GM12878 (cell line): ENCODE results near the gene ARHGAP30. TPM values are rescaled to one million over a fixed set of nuclear protein-coding genes. Genes with fewer than 3 reads are reported as not detected.
A peak's percentile ranks its signal among the peaks of the same experiment; 100 is the strongest.

Experiments used
- ATAC-seq: fragments of 200-7000 bp; cut with Tn5 transposase; 3 replicates; pipeline ENCODE4 v1.9.1; 2020; ENCODE audit warnings: mild to moderate bottlenecking, moderate library complexity
- BruUV-seq: library from RNA; stranded (reverse); fragments of 400-500 nt; replicated peaks from 2 replicates; lab custom pipeline; 2021; lab: Mats Ljungman, UMichigan
- CTCF ChIA-PET: fragments of 300-600 bp; sonication (Branson Sonifier 250); formaldehyde crosslinking; extraction: SDS; loops from one replicate; lab custom pipeline; 2021; ENCODE audit warnings: inconsistent platforms; lab: Yijun Ruan, JAX
- POLR2A ChIA-PET: fragments of 350-600 bp; formaldehyde crosslinking; extraction: SDS; loops from one replicate; lab custom pipeline; 2021; ENCODE audit warnings: inconsistent platforms; lab: Charles Lee
- RAD21 ChIA-PET: fragments of 300-600 bp; sonication (Branson Sonifier 250); formaldehyde crosslinking; loops from one replicate; lab custom pipeline; 2023; ENCODE audit warnings: antibody characterized with exemption; ENCODE audit not compliant: unreplicated experiment; lab: Charles Lee
- SMC1A ChIA-PET: fragments of 300-600 bp; sonication (Branson Sonifier 250); formaldehyde crosslinking; loops from one replicate; lab custom pipeline; 2023; ENCODE audit not compliant: unreplicated experiment, uncharacterized antibody; lab: Charles Lee
- DNase-seq: peaks from one replicate; pipeline ENCODE4 v3.0.0-alpha.2; 2011; ENCODE audit warnings: low read depth, low spot score
- FAIRE-seq: peaks from 3 replicates; lab custom pipeline; 2011; peaks lifted over from hg19 to GRCh38; lab: Jason Lieb, UNC
- H2AFZ ChIP-seq: 2 replicates; pipeline ENCODE4 v1.6.0; 2011; ENCODE audit warnings: low read depth, low read length, control low read depth; ENCODE audit not compliant: control insufficient read depth
- H3K27ac ChIP-seq: 2 replicates; pipeline ENCODE4 v1.5.1; 2011; ENCODE audit warnings: control low read depth; ENCODE audit not compliant: control insufficient read depth, insufficient read depth
- H3K27me3 ChIP-seq, 2 experiments: replicated peaks in 1 of 2; 2 replicates each; pipeline versions ENCODE4 v1.6.0 to v1.6.1; 2011; ENCODE audit warnings: low read length in 1 of 2; ENCODE audit not compliant: control insufficient read depth in 2 of 2, insufficient read depth in 2 of 2
- H3K36me3 ChIP-seq, 2 experiments: 2 replicates each; pipeline ENCODE4 v1.5.1; 2011; ENCODE audit warnings: low read length in 1 of 2; ENCODE audit not compliant: control insufficient read depth in 2 of 2, insufficient read depth in 2 of 2
- H3K4me1 ChIP-seq: 2 replicates; pipeline ENCODE4 v1.6.1; 2011; ENCODE audit warnings: mild to moderate bottlenecking, low read length, moderate library complexity, mixed read lengths; ENCODE audit not compliant: control insufficient read depth, insufficient read depth
- H3K4me2 ChIP-seq: 2 replicates; pipeline ENCODE4 v1.6.0; 2011; ENCODE audit warnings: control low read depth; ENCODE audit not compliant: control insufficient read depth, insufficient read depth
- H3K4me3 ChIP-seq: fragments of 200-600 bp; sonication (generic); 2 replicates; pipeline ENCODE4 v1.5.1; 2016
- H3K79me2 ChIP-seq: 2 replicates; pipeline ENCODE4 v1.6.0; 2011; ENCODE audit warnings: low read length; ENCODE audit not compliant: control insufficient read depth, insufficient read depth
- H3K9ac ChIP-seq: 2 replicates; pipeline ENCODE4 v1.8.0; 2011; ENCODE audit warnings: low read length, control low read depth, mixed read lengths; ENCODE audit not compliant: control insufficient read depth, insufficient read depth
- H3K9me3 ChIP-seq: replicated peaks from 3 replicates; pipeline ENCODE4 v1.5.1; 2011; ENCODE audit warnings: mild to moderate bottlenecking, low read length; ENCODE audit not compliant: control insufficient read depth, insufficient read depth
- H4K20me1 ChIP-seq: 2 replicates; pipeline ENCODE4 v1.6.0; 2011; ENCODE audit not compliant: control insufficient read depth, insufficient read depth
- BCL11A ChIP-seq: IDR thresholded peaks from 2 replicates; pipeline ENCODE4 v1.6.1; 2011; ENCODE audit warnings: low read depth, low read length
- CBFB ChIP-seq: IDR thresholded peaks from 2 replicates; pipeline ENCODE4 v1.6.1; 2016; ENCODE audit warnings: antibody characterized with exemption, low read depth
- CHD2 ChIP-seq: IDR thresholded peaks from 2 replicates; pipeline ENCODE4 v1.6.1; 2011; ENCODE audit warnings: low read depth, low read length, improper control_type of control experiment, borderline replicate concordance
- HCFC1 ChIP-seq: fragments of 150-350 bp; IDR thresholded peaks from 2 replicates; pipeline ENCODE4 v1.6.1; 2014; ENCODE audit warnings: low read length
- IKZF2 ChIP-seq, 2 experiments: fragments of 450-650 bp; IDR thresholded peaks; 2 replicates each; pipeline ENCODE4 v1.6.1; 2017; ENCODE audit warnings: mild to moderate bottlenecking in 2 of 2, moderate library complexity in 2 of 2
- MEF2A ChIP-seq: IDR thresholded peaks from 2 replicates; pipeline ENCODE4 v1.6.1; 2011; ENCODE audit warnings: low read depth, mild to moderate bottlenecking, low read length, moderate library complexity; ENCODE audit not compliant: insufficient read depth
- NR2C2 ChIP-seq: IDR thresholded peaks from 2 replicates; pipeline ENCODE4 v1.6.1; 2011; ENCODE audit warnings: borderline replicate concordance, low read depth; ENCODE audit not compliant: control insufficient read depth, insufficient read length
- POU2F2 ChIP-seq: IDR thresholded peaks from 3 replicates; pipeline ENCODE4 v1.6.1; 2011; ENCODE audit warnings: low read depth, mild to moderate bottlenecking, low read length, borderline replicate concordance
- RCOR1 ChIP-seq: conservative IDR thresholded peaks from 2 replicates; pipeline ENCODE4 v1.6.1; 2012; ENCODE audit warnings: low read depth, low read length, improper control_type of control experiment
- SMARCA5 ChIP-seq: fragments of 450-650 bp; IDR thresholded peaks from 2 replicates; pipeline ENCODE4 v1.6.1; 2017; ENCODE audit warnings: mild to moderate bottlenecking
- YY1 ChIP-seq: IDR thresholded peaks from 2 replicates; pipeline ENCODE4 v1.6.1; 2011; ENCODE audit warnings: low read depth, mild to moderate bottlenecking, low read length
- WGBS: methylation state at CpG from one replicate; pipeline ENCODE4 v1.1.6; 2016; ENCODE audit warnings: low lambda C conversion rate; ENCODE audit not compliant: insufficient replicate concordance, insufficient coverage; ENCODE audit errors: missing lambda C conversion rate; 5-methylcytosine and 5-hydroxymethylcytosine counted together
- in situ Hi-C: fragments of 300-500 bp; cut with MboI; formaldehyde crosslinking; loops from 9 replicates; pipeline ENCODE4 v1.14.3; 2018; ENCODE audit warnings: mixed read lengths
- intact Hi-C: fragments of 100-400 bp; cut with micrococcal nuclease; formaldehyde crosslinking; loops from one replicate; pipeline ENCODE4 v1.14.2; 2022; ENCODE audit not compliant: unreplicated experiment
- polyA plus RNA-seq, 11 experiments: library from polyadenylated mRNA; depleted of rRNA in 4 of 11; unstranded in 6 of 11; stranded (reverse) in 5 of 11; fragments of >200 nt; fragmentation: Nextera tagmentation in 4 of 11; fragmentation: Illumina TruSeq in 1 of 11; extraction: Ambion mirVana in 4 of 11; extraction: Trizol in 1 of 11; gene quantifications; 1 replicate in 1 of 11; 2 replicates in 10 of 11; pipeline versions ENCODE4 v1.2.1 to v1.2.3, GENCODE V29; 2011 to 2016; ENCODE audit warnings: inconsistent platforms in 2 of 11, missing spikeins in 2 of 11, low read depth in 1 of 11
- total RNA-seq, 4 experiments: library from RNA; depleted of rRNA in 3 of 4; stranded (reverse); fragments of >200 nt in 3 of 4; fragmentation: Illumina TruSeq in 1 of 4; extraction: Trizol in 1 of 4; gene quantifications; 2 replicates each; pipeline versions ENCODE4 v1.2.1 to v1.2.3, GENCODE V29; 2013 to 2021
- TF ChIP-seq, protein P1 (sequence below): fragments of 450-650 bp; IDR thresholded peaks from 2 replicates; pipeline ENCODE4 v1.6.1; 2017; ENCODE audit warnings: borderline replicate concordance
- TF ChIP-seq, protein P2 (sequence below): fragments of 450-650 bp; IDR thresholded peaks from 2 replicates; pipeline ENCODE4 v1.6.1; 2016; ENCODE audit warnings: mild to moderate bottlenecking, moderate library complexity, borderline replicate concordance

The ARHGAP30 gene
- total and polyA plus RNA-seq, 10 of the 15 experiments (the other 5 are each of a cell fraction or from before 2014, with no cell fraction given), result 12.9 to 143 (median 76.3) TPM

DNA sequence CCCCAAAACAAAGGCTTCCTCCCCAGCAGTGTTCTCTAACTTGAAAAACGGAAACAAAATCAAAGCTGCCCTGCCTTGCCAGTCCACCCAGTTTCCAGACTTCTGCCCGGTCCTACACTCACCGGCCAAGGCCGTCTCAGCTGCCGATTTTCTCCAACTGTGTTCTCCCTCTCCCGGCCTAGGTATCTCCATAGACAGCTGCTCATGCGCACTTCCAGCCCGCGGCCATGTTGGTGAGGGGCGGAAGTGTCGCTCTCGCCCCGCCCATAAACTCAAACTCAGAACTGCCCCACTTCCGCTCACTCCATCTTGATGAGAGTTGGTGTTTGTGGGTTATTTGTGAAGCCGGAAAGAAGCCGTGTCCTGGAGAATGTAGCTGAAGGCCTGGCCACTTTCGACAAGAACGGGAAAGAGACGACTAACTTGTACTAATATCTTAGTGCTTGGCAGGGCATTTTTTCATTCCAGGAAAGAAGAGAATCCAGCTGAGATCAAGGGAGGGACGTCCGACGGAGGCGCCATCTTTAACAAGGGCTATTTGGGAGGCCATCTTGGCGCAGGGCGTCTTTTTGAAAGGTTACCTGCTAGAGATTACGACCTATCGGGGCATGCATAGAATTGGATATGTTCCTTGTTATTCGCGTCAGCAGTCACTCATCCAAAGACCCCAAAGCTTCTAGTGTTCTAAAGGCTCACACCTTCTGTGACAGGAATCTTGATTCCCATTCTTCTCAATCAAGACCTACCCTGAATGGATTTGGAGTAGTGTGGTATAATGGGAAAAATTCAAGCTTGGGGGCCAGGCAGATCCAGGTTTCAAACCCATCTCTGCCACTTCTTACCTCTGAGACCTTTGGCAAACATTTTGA is 23.7 kb downstream of the ARHGAP30 start, which contains the start of gene USF1 (continued):
- TF ChIP-seq IKZF2 (IDR thresholded peaks at IDR 0.05) (no peak; a peak in 2 of 4 replicates), POU2F2 (peak; percentile 37; the same call in 1 of the 3 replicates), RCOR1 (no peak), SMARCA5 (peak; percentile 97), NR2C2 (no peak), YY1 (peak; percentile 97)
- TF ChIP-seq, protein P1, sequence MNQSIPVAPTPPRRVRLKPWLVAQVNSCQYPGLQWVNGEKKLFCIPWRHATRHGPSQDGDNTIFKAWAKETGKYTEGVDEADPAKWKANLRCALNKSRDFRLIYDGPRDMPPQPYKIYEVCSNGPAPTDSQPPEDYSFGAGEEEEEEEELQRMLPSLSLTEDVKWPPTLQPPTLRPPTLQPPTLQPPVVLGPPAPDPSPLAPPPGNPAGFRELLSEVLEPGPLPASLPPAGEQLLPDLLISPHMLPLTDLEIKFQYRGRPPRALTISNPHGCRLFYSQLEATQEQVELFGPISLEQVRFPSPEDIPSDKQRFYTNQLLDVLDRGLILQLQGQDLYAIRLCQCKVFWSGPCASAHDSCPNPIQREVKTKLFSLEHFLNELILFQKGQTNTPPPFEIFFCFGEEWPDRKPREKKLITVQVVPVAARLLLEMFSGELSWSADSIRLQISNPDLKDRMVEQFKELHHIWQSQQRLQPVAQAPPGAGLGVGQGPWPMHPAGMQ, result no peak

DNA sequence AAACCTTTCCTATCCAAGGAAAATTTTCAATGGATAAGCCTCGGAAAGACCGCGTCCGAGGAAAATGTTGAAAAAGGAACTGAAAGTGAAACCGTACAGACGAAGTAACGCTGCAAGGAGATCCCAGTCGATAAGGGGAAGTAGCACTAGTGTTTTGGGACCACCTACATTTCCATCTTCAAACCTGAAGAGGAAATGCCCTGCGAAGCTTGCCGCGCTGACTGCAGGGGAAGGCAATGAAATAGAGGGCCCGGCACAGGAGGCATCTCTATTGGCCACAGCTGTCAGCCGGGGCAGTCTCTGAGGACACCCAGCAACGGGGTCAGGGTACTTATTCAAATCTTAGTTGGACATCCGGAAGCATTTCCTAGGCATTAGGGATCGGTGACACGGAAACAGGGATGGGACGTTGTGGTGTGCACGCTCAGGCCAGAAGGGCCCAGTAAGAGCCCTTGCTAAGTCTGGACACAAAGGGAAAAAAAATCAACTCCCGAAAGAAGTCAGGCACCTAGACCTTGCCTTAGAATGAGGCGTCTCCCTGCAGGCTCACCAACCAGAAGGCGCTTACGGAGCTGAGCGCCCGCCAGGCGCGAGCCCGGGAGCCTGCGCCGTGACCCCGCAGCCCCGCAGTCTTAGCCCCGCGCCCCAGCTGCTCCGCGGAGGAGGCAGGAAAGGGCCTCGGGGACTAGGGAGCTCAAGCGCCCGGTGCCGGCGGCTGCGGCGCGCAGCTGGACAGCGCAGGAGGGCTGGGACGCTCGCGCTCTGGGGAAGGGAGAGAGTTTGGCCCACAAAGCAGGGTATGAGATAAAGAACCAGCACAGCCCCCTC is 24.6 kb downstream of the ARHGAP30 start:
- H3K36me3 ChIP-seq, result peaks cover 21 to 28% of the 10 kb centered on the region in 2 experiments
- no peaks in the 10 kb centered on the region for H4K20me1 ChIP-seq
- H3K4me3 ChIP-seq, result peak overlapping the region; percentile 90
- ATAC-seq, result peak; percentile 78
- peak overlapping the region; percentile 100 for H3K27ac ChIP-seq
- SMC1A ChIA-PET, result interaction anchor here (0.6 to 7.5 kb wide), 18 partner anchors 12 to 304 kb away, joined by 3 to 134 read pairs (median 5); partner anchors contain the start of genes ARHGAP30, DEDD, F11R and KLHDC9
- peak overlapping the region; percentile 95 for H3K9ac ChIP-seq
- H3K27me3 ChIP-seq, result no peaks in the 10 kb centered on the region
- CTCF ChIA-PET, result interaction anchor here (0.6 to 11.1 kb wide), 23 partner anchors 12 to 1760 kb away, joined by 3 to 181 read pairs (median 4); partner anchors contain the start of genes ARHGAP30, ITLN1, KLHDC9 and PPOX
- in situ Hi-C loops (no loop called here), intact Hi-C loops (loop anchor here (5.0 kb wide), 2 partner anchors 53 to 72 kb away; partner anchors contain the start of genes NIT1 and PFDN2)
- H3K4me2 ChIP-seq, result peak overlapping the region; percentile 89
- H3K4me1 ChIP-seq, result peaks cover 15% of the 10 kb centered on the region
- FAIRE-seq, result peak; percentile 93
- DNase-seq, result peak; percentile 73
- peaks cover 22% of the 10 kb centered on the region for H3K79me2 ChIP-seq
- TSS peak; percentile 49 for BruUV-seq
- RAD21 ChIA-PET, result interaction anchor here (0.7 to 4.8 kb wide), 17 partner anchors 19 to 278 kb away, joined by 3 to 107 read pairs (median 6); partner anchors contain the start of genes ARHGAP30, DEDD, F11R and ITLN2
- H2AFZ ChIP-seq, result peak overlapping the region; percentile 18
- no peaks in the 10 kb centered on the region for H3K9me3 ChIP-seq
- 1% methylated on average over 48 of the region's 48 CpGs for WGBS
- POLR2A ChIA-PET, result interaction anchor here (0.7 to 5.2 kb wide), 14 partner anchors 12 to 333 kb away, joined by 3 to 139 read pairs (median 4); partner anchors contain the start of genes ARHGAP30, DEDD, F11R and KLHDC9
- TF ChIP-seq HCFC1, result no peak
- TF ChIP-seq BCL11A, result peak; percentile 54; the same call in 1 of the 2 replicates
- TF ChIP-seq, protein P2, sequence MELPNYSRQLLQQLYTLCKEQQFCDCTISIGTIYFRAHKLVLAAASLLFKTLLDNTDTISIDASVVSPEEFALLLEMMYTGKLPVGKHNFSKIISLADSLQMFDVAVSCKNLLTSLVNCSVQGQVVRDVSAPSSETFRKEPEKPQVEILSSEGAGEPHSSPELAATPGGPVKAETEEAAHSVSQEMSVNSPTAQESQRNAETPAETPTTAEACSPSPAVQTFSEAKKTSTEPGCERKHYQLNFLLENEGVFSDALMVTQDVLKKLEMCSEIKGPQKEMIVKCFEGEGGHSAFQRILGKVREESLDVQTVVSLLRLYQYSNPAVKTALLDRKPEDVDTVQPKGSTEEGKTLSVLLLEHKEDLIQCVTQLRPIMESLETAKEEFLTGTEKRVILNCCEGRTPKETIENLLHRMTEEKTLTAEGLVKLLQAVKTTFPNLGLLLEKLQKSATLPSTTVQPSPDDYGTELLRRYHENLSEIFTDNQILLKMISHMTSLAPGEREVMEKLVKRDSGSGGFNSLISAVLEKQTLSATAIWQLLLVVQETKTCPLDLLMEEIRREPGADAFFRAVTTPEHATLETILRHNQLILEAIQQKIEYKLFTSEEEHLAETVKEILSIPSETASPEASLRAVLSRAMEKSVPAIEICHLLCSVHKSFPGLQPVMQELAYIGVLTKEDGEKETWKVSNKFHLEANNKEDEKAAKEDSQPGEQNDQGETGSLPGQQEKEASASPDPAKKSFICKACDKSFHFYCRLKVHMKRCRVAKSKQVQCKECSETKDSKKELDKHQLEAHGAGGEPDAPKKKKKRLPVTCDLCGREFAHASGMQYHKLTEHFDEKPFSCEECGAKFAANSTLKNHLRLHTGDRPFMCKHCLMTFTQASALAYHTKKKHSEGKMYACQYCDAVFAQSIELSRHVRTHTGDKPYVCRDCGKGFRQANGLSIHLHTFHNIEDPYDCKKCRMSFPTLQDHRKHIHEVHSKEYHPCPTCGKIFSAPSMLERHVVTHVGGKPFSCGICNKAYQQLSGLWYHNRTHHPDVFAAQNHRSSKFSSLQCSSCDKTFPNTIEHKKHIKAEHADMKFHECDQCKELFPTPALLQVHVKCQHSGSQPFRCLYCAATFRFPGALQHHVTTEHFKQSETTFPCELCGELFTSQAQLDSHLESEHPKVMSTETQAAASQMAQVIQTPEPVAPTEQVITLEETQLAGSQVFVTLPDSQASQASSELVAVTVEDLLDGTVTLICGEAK, result peak; percentile 56; the same call in 1 of the 2 replicates
- TF ChIP-seq POU2F2, result 0 out of 3 replicates have a peak, but pooled peaks have one; percentile 32
- peak; percentile 43; the same call in 1 of the 2 replicates for TF ChIP-seq CHD2
- TF ChIP-seq MEF2A, result 0 out of 2 replicates have a peak, but pooled peaks have one; percentile 34
- 0 out of 2 replicates have a peak, but pooled peaks have one; percentile 18 for TF ChIP-seq CBFB
